Stimulated activated CD4-positive, alpha-beta T cell treated with anti-CD3 and anti-CD28 coated beads, TNF-alpha, amount 100 ng/mL, for 1 hour (primary cell): ENCODE measurements around the gene MALRD1.

ENCODE experiments used
- DNase-seq, 3 donors: peaks; one replicate each; pipeline ENCODE4 v3.0.0-alpha.2; 2020; ENCODE audit warnings: low read depth in 3 of 3, low spot score in 1 of 3

The MALRD1 gene

GRCh38 chr10:19638182-19638895 is 589.7 kb downstream of the MALRD1 start:
- DNase-seq, result no peak

- DNase-seq, result no peak
Observed at GRCh38 chr10:19638896-19639233, 590.3 kb downstream of the MALRD1 start.

GRCh38 chr10:19640566-19641263 is 592.1 kb downstream of the MALRD1 start:
- no peak for DNase-seq

- no peak for DNase-seq
Observed at GRCh38 chr10:19651549-19651948, 602.9 kb downstream of the MALRD1 start.

GRCh38 chr10:19652750-19653149 is 604.1 kb downstream of the MALRD1 start:
- no peak for DNase-seq

GRCh38 chr10:19653931-19654330 is 605.3 kb downstream of the MALRD1 start:
- DNase-seq, result no peak

GRCh38 chr10:19654576-19654975 is 606.0 kb downstream of the MALRD1 start:
- no peak for DNase-seq

- no peak for DNase-seq
Observed at GRCh38 chr10:19656420-19657042, 607.9 kb downstream of the MALRD1 start.

- DNase-seq, result no peak
Observed at GRCh38 chr10:19658131-19658530, 609.5 kb downstream of the MALRD1 start.

- DNase-seq, result no peak
Observed at GRCh38 chr10:19658622-19659233, 610.1 kb downstream of the MALRD1 start.

GRCh38 chr10:19659920-19660655 is 611.5 kb downstream of the MALRD1 start:
- DNase-seq, result no peak

GRCh38 chr10:19663344-19663743 is 614.7 kb downstream of the MALRD1 start:
- DNase-seq, result no peak

GRCh38 chr10:19668116-19668515 is 619.5 kb downstream of the MALRD1 start:
- DNase-seq, result no peak

- DNase-seq, result no peak
Observed at GRCh38 chr10:19676063-19676462, 627.5 kb downstream of the MALRD1 start.

- DNase-seq, result no peak
Observed at GRCh38 chr10:19683356-19683755, 634.8 kb downstream of the MALRD1 start.

GRCh38 chr10:19683960-19684359 is 635.4 kb downstream of the MALRD1 start:
- no peak for DNase-seq

- DNase-seq, result no peak
Observed at GRCh38 chr10:19688344-19688743, 639.7 kb downstream of the MALRD1 start.

- DNase-seq, result no peak
Observed at GRCh38 chr10:19689231-19689630, 640.6 kb downstream of the MALRD1 start.

- no peak for DNase-seq
Observed at GRCh38 chr10:19699299-19699698, 650.7 kb downstream of the MALRD1 start.

- no peak for DNase-seq
Observed at GRCh38 chr10:19701427-19702052, 652.9 kb downstream of the MALRD1 start.

GRCh38 chr10:19702215-19702614 is 653.6 kb downstream of the MALRD1 start:
- DNase-seq, result no peak
